H9 (cell line): ENCODE results near the gene FNDC4. TPM values are rescaled to one million over a fixed set of nuclear protein-coding genes. Genes with fewer than 3 reads are reported as not detected.

Experiments
- DNase-seq: peaks from one replicate; pipeline ENCODE4 v3.0.0-alpha.2; 2017
- H2AFZ ChIP-seq: one replicate; pipeline ENCODE4 v1.6.1; 2013; ENCODE audit warnings: mild to moderate bottlenecking, low read length, control low read depth, moderate library complexity
- H2AK5ac ChIP-seq: 2 replicates; pipeline ENCODE4 v1.6.1; 2013; ENCODE audit warnings: low read length, control low read depth, mixed read lengths; ENCODE audit not compliant: insufficient read length
- H2BK120ac ChIP-seq: one replicate; pipeline ENCODE4 v1.6.1; 2013; ENCODE audit warnings: low read depth, mild to moderate bottlenecking, low read length, control low read depth, inconsistent platforms; ENCODE audit not compliant: poor library complexity, severe bottlenecking
- H2BK12ac ChIP-seq: 2 replicates; pipeline ENCODE4 v1.6.1; 2013; ENCODE audit warnings: low read length, control low read depth, mixed read lengths, low read depth; ENCODE audit not compliant: insufficient read length
- H2BK15ac ChIP-seq: 2 replicates; pipeline ENCODE4 v1.6.1; 2013; ENCODE audit warnings: low read depth, low read length, control low read depth
- H2BK20ac ChIP-seq: one replicate; pipeline ENCODE4 v1.6.1; 2013; ENCODE audit warnings: low read depth, mild to moderate bottlenecking, low read length, control low read depth, inconsistent platforms; ENCODE audit not compliant: poor library complexity, severe bottlenecking
- H2BK5ac ChIP-seq: 2 replicates; pipeline ENCODE4 v1.6.1; 2013; ENCODE audit warnings: low read length, control low read depth, mixed read lengths; ENCODE audit not compliant: insufficient read length
- H3K14ac ChIP-seq: 2 replicates; pipeline ENCODE4 v1.6.1; 2013; ENCODE audit warnings: low read length, control low read depth; ENCODE audit not compliant: insufficient read depth
- H3K18ac ChIP-seq: 2 replicates; pipeline ENCODE4 v1.6.1; 2013; ENCODE audit warnings: low read depth, mild to moderate bottlenecking, mixed read lengths, low read length, control low read depth; ENCODE audit not compliant: insufficient read length
- H3K23ac ChIP-seq: 2 replicates; pipeline ENCODE4 v1.6.1; 2013; ENCODE audit warnings: low read length, control low read depth, mixed read lengths, low read depth; ENCODE audit not compliant: insufficient read length
- H3K23me2 ChIP-seq: 2 replicates; pipeline ENCODE4 v1.6.1; 2013; ENCODE audit warnings: low read depth, mild to moderate bottlenecking, mixed read lengths, low read length, control low read depth; ENCODE audit not compliant: insufficient read length, poor library complexity, severe bottlenecking
- H3K27ac ChIP-seq: 2 replicates; pipeline ENCODE4 v1.5.1; 2013; ENCODE audit warnings: low read length, control low read depth, mixed read lengths, low read depth; ENCODE audit not compliant: insufficient read length
- H3K27me3 ChIP-seq: 2 replicates; pipeline ENCODE4 v1.6.1; 2013; ENCODE audit warnings: low read length, control low read depth, inconsistent platforms; ENCODE audit not compliant: insufficient read depth
- H3K4ac ChIP-seq: 2 replicates; pipeline ENCODE4 v1.6.1; 2013; ENCODE audit warnings: low read depth, mild to moderate bottlenecking, control low read depth, inconsistent platforms, low read length, moderate library complexity
- H3K4me1 ChIP-seq: 2 replicates; pipeline ENCODE4 v1.6.1; 2013; ENCODE audit warnings: low read length, control low read depth, inconsistent platforms; ENCODE audit not compliant: insufficient read depth
- H3K4me2 ChIP-seq: 2 replicates; pipeline ENCODE4 v1.6.1; 2013; ENCODE audit warnings: low read length, control low read depth, mixed read lengths; ENCODE audit not compliant: insufficient read length, insufficient read depth
- H3K56ac ChIP-seq: 2 replicates; pipeline ENCODE4 v1.6.1; 2013; ENCODE audit warnings: low read depth, mild to moderate bottlenecking, mixed read lengths, low read length, control low read depth; ENCODE audit not compliant: insufficient read length
- H3K79me1 ChIP-seq: 2 replicates; pipeline ENCODE4 v1.6.1; 2013; ENCODE audit warnings: low read depth, mild to moderate bottlenecking, moderate library complexity, low read length, control low read depth, inconsistent platforms; ENCODE audit not compliant: insufficient read depth, poor library complexity, severe bottlenecking
- H3K79me2 ChIP-seq: 2 replicates; pipeline ENCODE4 v1.6.1; 2013; ENCODE audit warnings: low read length, control low read depth, inconsistent platforms; ENCODE audit not compliant: insufficient read depth
- H3K9ac ChIP-seq: 2 replicates; pipeline ENCODE4 v1.6.1; 2013; ENCODE audit warnings: low read length, control low read depth, mixed read lengths; ENCODE audit not compliant: insufficient read length; ENCODE audit errors: extremely low read depth
- H3K9me3 ChIP-seq: one replicate; pipeline ENCODE4 v1.6.1; 2013; ENCODE audit warnings: low read depth, low read length, inconsistent platforms; ENCODE audit not compliant: control insufficient read depth
- H3T11ph ChIP-seq: one replicate; pipeline ENCODE4 v1.6.1; 2013; ENCODE audit warnings: mild to moderate bottlenecking, low read length, control low read depth, inconsistent platforms
- H4K20me1 ChIP-seq: one replicate; pipeline ENCODE4 v1.6.1; 2013; ENCODE audit not compliant: control insufficient read depth, insufficient read length, insufficient read depth
- H4K5ac ChIP-seq: 2 replicates; pipeline ENCODE4 v1.6.1; 2013; ENCODE audit warnings: low read depth, mild to moderate bottlenecking, mixed read lengths, low read length, control low read depth; ENCODE audit not compliant: insufficient read length
- H4K8ac ChIP-seq: replicated peaks from 2 replicates; pipeline ENCODE4 v1.6.1; 2013; ENCODE audit warnings: low read length, control low read depth, mixed read lengths, low read depth; ENCODE audit not compliant: insufficient read length
- H4K91ac ChIP-seq: 2 replicates; pipeline ENCODE4 v1.6.1; 2013; ENCODE audit warnings: low read depth, mild to moderate bottlenecking, moderate library complexity, mixed read lengths, low read length, control low read depth; ENCODE audit not compliant: insufficient read length
- H3K27ac Mint-ChIP-seq, 3 experiments: 2 replicates in 2 of 3; 3 replicates in 1 of 3; pipeline ENCODE4 v1.8.0; 2020 to 2021; ENCODE audit warnings: mixed read lengths in 3 of 3, mild to moderate bottlenecking in 1 of 3, moderate library complexity in 1 of 3
- H3K27me3 Mint-ChIP-seq: 2 replicates; pipeline ENCODE4 v1.8.0; 2021; ENCODE audit warnings: low read depth, mild to moderate bottlenecking, moderate library complexity, mixed read lengths
- H3K36me3 Mint-ChIP-seq, 3 experiments: 2 replicates in 2 of 3; 3 replicates in 1 of 3; pipeline ENCODE4 v1.8.0; 2020 to 2021; ENCODE audit warnings: low read depth in 3 of 3, mixed read lengths in 3 of 3; ENCODE audit not compliant: insufficient read depth in 1 of 3
- H3K4me1 Mint-ChIP-seq, 2 experiments: 2 replicates each; pipeline ENCODE4 v1.8.0; 2020; ENCODE audit warnings: mixed read lengths in 2 of 2
- H3K4me3 Mint-ChIP-seq, 2 experiments: 2 replicates in 1 of 2; 3 replicates in 1 of 2; pipeline ENCODE4 v1.8.0; 2020 to 2021; ENCODE audit warnings: mild to moderate bottlenecking in 2 of 2, mixed read lengths in 2 of 2, moderate library complexity in 1 of 2
- H3K9me3 Mint-ChIP-seq, 2 experiments: 2 replicates in 1 of 2; 3 replicates in 1 of 2; pipeline ENCODE4 v1.8.0; 2020; ENCODE audit warnings: mild to moderate bottlenecking in 2 of 2, mixed read lengths in 2 of 2, moderate library complexity in 1 of 2
- CTCF ChIP-seq: fragments of 200-600 bp; sonication (generic); conservative IDR thresholded peaks from 3 replicates; pipeline ENCODE4 v1.8.0; 2021; ENCODE audit warnings: antibody characterized with exemption, mild to moderate bottlenecking
- WGBS: extraction: QIAGEN DNeasy Blood & Tissue Kit; methylation state at CpG from one replicate; pipeline ENCODE4 v1.1.7; 2013; ENCODE audit warnings: missing lambda C conversion rate, low lambda C conversion rate, mixed read lengths; ENCODE audit not compliant: insufficient read length; ENCODE audit errors: extremely low coverage; 5-methylcytosine and 5-hydroxymethylcytosine counted together
- total RNA-seq: library from RNA; stranded (reverse); gene quantifications from 2 replicates; pipeline ENCODE4 v1.2.1, GENCODE V29; 2021

Gene FNDC4
- total RNA-seq, 1 experiment from 2014 or later: 21.5 TPM

DNA sequence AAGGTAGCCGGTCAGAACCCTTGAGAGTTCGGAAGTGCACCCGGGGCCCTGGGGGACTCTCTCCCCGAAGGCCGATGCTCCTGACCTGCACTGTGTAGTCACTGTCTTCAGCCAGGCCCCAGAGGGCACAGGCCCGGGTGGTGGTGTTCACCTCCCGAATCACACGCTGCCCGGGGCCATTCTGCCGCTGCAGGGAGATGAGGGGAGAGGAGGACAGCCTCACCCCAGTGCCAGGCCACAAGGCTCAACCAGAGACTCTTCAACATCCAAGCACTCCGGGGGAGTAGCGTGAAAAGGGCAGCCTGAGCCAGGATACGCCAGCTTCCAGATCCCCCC, 1.1 kb downstream of the FNDC4 start:
- Histone ChIP-seq H3K79me1 (no peaks in the 10 kb centered on the region), H2BK15ac (no peak overlapping the region), H2AFZ (no peak overlapping the region), H3K9me3 (no peaks in the 10 kb centered on the region), H2BK120ac (no peak overlapping the region), H4K5ac (no peak overlapping the region), H3K23ac (no peak overlapping the region), H3K56ac (no peak overlapping the region), H2AK5ac (no peak overlapping the region), H3K4ac (no peak overlapping the region), H3T11ph (no peak overlapping the region), H4K91ac (no peak overlapping the region), H3K4me2 (peak overlapping the region; percentile 54), H4K8ac (no peak overlapping the region), H3K79me2 (no peaks in the 10 kb centered on the region), H3K23me2 (peaks cover 8% of the 10 kb centered on the region), H2BK12ac (no peak overlapping the region), H3K27me3 (no peaks in the 10 kb centered on the region; the same call in 1 of the 2 replicates), H3K4me1 (no peaks in the 10 kb centered on the region; the same call in 1 of the 2 replicates), H3K9ac (no peak overlapping the region), H4K20me1 (no peaks in the 10 kb centered on the region), H3K18ac (no peak overlapping the region), H2BK20ac (no peak overlapping the region), H3K14ac (no peak overlapping the region), H2BK5ac (no peak overlapping the region), H3K27ac (no peak overlapping the region)
- peaks cover 26 to 32% of the 10 kb centered on the region in 2 experiments for H3K4me1 Mint-ChIP-seq
- WGBS: no CpG with 5 or more reads among the region's 13 CpGs
- no peak overlapping the region for H3K27ac Mint-ChIP-seq
- H3K4me3 Mint-ChIP-seq: peak overlapping the region; percentile 74 to 83
- H3K36me3 Mint-ChIP-seq: peaks cover 2 to 16% (median 10%) of the 10 kb centered on the region in 3 experiments
- no peaks in the 10 kb centered on the region for H3K9me3 Mint-ChIP-seq
- peaks cover 49% of the 10 kb centered on the region for H3K27me3 Mint-ChIP-seq
- DNase-seq: no peak
- TF ChIP-seq CTCF: no peak
